ELF-1 (cell line): Measurements from ENCODE around the gene NR5A1.

Experiments
- DNase-seq: peaks from one replicate; pipeline ENCODE4 v3.0.0-alpha.2; 2016; ENCODE audit warnings: low read depth, low spot score

Gene NR5A1

GRCh38 chr9:124440786-124441185 lies 66.4 kb downstream of the NR5A1 start:
- DNase-seq, result no peak

GRCh38 chr9:124439686-124440243 lies 67.4 kb downstream of the NR5A1 start:
- no peak for DNase-seq

- DNase-seq, result no peak
Measured at GRCh38 chr9:124439086-124439485, 68.1 kb downstream of the NR5A1 start.

GRCh38 chr9:124438091-124438490 lies 69.1 kb downstream of the NR5A1 start:
- DNase-seq, result no peak

GRCh38 chr9:124437086-124437485 lies 70.1 kb downstream of the NR5A1 start:
- DNase-seq, result no peak

GRCh38 chr9:124436320-124436719 lies 70.9 kb downstream of the NR5A1 start:
- DNase-seq, result no peak
